DMS 273 (cell line): ENCODE data around the gene MAP6D1.
A peak's percentile ranks its signal among the peaks of the same experiment; 100 is the strongest.

Experiments
- DNase-seq: peaks from one replicate; lab custom pipeline; 2025; ENCODE audit not compliant: unreplicated experiment; lab: John Stamatoyannopoulos, UW

Gene MAP6D1

GRCh38 chr3:183824761-183825455, 469 bp downstream of the MAP6D1 start:
- DNase-seq = peak; percentile 69

DNA sequence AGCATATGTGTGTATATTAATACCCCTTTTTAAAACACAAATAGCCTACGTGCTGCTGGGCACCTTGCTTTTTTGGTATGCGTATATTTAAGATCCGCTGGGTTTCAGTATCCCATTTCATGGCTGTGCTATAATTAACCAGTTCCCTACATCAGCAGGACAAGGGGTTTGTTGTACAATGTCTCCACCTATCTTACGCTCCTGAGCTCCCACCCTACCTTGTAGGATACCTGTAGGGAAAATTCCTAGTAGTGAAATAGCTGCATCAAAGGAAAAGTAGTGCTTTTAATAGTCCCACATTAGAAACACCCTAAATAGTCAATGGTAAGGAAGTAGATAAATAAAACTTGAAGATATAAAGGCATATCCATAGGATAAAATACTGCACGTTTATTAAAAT, 1.4 kb downstream of the MAP6D1 start:
- DNase-seq = peak; percentile 66

- DNase-seq = peak; percentile 27
Observed at GRCh38 chr3:183822631-183823030, 2.7 kb downstream of the MAP6D1 start.

- DNase-seq = peak; percentile 49
Observed at GRCh38 chr3:183819831-183820230, 5.5 kb downstream of the MAP6D1 start.

DNA sequence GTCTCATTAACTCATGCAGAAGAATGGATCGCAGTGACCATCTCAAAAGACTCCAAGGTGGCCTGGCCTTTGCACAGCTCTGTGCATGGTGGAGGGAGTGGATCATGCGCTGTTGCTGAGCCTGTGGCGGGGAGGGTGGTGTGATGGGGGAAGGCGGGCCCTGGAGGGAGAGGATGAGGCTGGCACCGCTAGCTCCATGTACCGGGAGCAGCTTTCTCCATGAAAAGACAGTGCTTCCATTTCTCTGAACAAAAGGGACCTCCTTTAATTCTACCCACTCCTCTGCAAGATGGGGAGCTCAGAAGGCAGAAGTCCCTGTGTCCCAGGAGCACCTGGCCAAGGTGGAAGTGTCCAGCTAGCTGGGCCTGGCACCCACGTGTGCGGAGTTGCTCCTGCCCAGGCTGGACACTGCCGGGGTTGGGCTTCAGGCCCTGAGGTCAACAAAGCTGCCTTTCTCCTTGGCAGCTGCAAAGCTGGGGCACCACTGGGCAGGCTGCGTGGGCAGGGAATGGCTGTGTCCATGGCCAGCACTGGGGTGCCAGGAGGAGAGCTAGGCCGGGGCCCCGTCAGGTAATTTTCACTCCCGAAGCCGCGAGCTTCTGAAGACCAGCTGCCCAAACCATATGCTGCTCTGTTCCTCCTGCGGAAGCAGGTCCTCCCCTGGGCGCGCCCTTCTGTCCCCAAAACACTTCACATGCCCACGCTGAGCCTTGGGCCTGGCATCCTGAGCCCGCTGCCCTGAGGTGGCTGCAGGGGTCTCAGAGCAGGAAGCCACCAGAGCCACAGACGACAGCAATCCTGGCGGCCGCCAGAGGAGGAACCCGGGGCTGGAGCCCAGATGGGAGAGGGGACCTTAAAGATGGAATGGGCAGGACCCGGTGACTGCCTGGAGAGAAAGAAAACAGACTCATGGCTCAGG, 6.4 kb downstream of the MAP6D1 start:
- DNase-seq = peak; percentile 81

GRCh38 chr3:183818041-183818620, 7.2 kb downstream of the MAP6D1 start:
- no peak for DNase-seq

DNA sequence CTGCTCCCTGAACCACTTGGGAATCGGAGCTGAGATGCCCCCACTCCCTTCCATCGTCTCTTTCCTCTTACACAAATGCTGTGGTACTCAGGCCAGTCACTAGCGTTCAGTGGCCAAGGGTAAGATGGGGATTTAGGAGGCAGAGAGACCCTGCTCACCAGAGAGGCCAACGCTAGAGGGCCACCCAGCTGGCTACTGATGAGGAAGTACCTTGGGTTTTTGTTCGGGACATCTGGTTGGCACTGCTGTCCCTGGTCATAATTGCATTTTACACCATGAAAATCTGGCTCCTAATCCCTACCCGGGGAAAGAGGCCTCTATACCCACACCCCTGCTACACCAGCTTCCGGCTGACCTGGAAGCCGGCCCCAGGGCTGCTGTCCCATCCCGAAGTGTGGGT, 7.7 kb downstream of the MAP6D1 start:
- peak; percentile 70 for DNase-seq

DNA sequence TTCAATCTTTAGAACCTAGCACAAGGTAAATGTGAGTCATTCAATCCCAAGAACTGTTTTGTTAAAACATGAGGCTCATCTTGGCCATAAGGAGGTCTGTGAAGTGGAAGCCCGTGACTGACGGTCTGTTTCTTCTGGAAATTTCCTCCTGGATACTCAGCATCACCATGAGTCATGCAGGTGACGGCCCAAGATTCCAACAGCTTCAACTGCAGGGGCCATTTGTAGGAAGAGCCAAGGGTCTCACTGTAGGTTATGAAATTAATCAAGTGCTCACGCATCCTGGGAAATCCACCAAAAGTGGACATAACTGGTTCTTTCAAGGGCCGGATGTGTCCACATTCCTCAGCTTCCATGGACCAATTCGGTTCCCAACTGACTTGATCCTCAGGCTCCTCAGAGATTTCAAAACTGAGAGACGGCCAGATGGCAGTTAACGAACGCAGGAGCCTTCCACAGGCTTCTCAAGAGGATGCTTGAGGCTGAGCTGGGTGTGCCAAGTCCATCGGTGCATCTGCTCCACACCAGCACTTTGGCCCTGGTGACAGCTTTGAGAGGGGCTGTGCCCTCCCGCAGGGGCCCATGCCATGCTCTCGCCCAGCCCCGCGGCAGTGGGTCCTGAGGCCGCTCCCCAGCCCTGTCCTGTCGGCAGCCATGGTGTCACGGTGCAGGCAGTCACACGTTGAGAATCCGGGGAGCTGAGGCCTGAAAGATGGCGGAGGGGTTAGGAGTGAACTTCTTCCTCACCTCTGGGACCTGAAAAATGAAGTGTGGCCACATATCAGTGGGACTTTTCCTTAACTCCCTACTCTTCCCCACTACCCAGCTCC, 8.5 kb downstream of the MAP6D1 start:
- peak; percentile 70 for DNase-seq

DNA sequence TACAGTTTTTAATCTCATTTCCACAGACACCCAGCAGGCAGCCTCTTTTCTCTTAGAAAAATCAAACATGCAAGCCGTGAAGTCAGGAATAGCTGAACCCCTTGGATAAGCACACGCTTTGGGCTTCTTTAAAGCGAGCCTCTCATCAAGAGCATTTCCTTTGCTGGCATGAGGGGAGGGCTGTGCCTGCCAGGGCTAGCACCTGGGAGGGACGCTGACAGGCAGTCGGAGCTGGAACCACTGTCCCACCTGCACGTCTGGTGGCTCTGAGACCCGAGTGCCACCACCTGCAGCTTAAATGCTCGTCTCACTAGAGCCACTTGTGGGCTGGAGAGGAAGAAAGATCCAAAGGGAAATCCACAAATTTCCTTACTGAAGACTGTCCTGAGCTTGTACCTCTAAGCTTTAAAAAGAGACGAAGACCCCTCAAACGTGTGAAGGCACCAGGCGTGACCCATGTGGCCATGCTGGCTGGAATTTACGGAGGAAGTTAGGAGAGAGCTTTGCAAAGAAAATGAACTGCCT, 9.4 kb downstream of the MAP6D1 start:
- DNase-seq = no peak

- no peak for DNase-seq
Observed at GRCh38 chr3:183815563-183815940, 9.8 kb downstream of the MAP6D1 start.

DNA sequence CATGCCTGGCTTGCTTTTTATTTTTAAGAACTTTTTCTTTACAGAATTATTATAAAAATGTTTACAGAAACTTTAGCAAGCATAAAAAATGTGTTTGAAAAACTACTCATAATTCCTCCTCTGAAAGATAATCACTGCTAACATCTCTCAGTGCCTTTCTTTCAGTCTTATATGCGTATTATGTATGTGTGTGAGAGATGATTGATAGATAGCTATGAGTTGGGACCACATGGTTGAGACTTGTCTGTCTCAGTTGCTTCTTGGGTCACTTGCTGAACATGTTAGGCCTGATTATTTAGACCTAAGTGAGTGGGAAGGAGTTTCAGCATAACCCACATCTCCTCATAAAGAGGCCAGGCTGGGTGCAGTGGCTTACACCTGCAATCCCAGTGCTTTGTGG, 11.1 kb downstream of the MAP6D1 start:
- DNase-seq = no peak

- DNase-seq = peak; percentile 81
Observed at GRCh38 chr3:183812761-183813445, 12.5 kb downstream of the MAP6D1 start.

DNA sequence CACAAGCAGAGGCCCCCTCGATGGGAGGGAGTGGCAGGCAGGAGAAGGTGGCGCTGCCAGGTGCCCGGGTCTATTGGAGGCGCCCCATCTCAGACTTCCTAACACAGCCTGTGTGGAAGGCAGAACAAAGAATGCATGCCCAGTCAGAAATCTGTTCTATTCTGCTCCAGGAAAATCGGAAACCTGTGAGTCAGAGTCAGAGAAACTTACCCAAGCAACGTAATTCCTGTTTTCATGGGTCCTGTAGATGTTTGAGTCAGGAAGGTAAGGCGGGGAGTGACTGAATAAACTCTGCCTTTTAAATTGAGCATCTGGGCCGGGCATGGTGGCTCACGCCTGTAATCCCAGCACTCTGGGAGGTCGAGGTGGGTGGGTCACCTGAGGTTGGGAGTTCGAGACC, 13.7 kb downstream of the MAP6D1 start:
- no peak for DNase-seq

GRCh38 chr3:183810643-183811594, 14.5 kb downstream of the MAP6D1 start:
- DNase-seq = no peak

DNA sequence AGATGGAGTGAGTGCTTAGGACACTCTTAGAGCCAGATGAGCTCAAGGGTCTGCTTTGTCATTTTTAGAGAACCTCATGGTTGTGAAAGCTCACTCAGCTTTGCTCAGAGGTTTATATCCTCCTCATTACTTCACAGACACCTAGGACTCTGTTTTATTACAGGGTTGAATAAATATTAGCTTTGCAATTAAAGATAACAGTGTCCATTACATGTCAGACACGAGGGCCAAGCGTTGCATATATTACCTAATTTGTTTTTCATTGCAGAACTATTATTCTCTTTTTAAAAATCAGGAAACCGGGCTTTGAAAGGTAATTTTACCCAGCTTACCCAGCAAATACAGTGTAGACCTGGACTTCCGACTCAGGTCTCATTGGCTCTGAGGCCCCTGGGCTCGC, 16.1 kb downstream of the MAP6D1 start:
- no peak for DNase-seq

DNA sequence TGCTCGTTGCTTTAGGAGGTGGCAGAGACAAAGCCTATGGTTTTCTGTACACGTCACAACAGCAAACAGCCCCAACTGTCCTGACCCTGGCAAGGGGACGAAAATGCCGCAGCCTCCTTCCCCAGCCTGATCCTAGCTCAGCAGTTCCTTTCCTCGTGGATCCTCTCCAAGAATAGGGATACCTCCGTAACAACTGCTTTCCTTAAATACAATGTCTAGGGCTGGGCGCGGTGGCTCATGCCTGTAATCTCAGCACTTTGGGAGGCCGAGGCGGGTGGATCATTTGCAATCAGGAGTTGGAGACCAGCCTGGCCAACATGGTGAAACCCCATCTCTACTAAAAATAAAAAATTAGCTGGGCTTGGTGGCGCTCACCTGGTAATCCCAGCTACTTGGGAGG, 17.0 kb downstream of the MAP6D1 start:
- no peak for DNase-seq

GRCh38 chr3:183807881-183808280, 17.5 kb downstream of the MAP6D1 start:
- DNase-seq = no peak

DNA sequence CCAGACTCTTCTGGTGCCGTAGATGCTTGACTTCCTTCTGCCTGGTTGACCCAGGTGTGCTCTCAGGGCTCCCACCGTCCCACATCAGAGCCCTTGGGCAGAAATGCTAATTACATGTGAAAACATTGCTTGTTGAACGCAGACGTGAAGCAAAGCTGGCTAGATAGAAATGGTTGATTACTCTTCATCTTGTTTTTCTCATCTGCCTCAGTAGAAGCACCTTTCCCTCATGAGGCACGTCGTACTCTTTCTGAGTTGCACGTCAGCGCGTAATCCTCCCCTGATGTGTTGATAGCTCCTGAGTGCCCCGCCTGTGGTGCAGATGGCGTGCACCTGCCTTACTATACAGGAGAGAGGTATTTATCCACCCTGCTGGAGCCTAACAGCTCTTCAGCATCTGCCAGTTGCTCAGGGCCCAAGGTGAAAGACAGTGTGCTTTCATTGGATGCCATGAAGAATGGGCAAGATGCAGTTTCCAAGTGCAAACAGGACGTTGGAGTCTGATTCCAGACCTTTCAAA, 18.1 kb downstream of the MAP6D1 start:
- no peak for DNase-seq

- no peak for DNase-seq
Observed at GRCh38 chr3:183802989-183803388, 22.4 kb downstream of the MAP6D1 start.
